ENCODE measurements around the gene LYRM4. TPM values are rescaled to one million over a fixed set of nuclear protein-coding genes. Genes with fewer than 3 reads are reported as not detected.

The LYRM4 gene
- polyA plus RNA-seq, 1 donor from 2014 or later = 29.3 TPM

GRCh38 chr6:5095236-5095635, 165.5 kb downstream of the LYRM4 start:
- no peak overlapping the region for H3K4me2 ChIP-seq (ENCODE audit: low read length)
- H3F3A ChIP-seq (ENCODE audit: insufficient read depth, low read length, poor library complexity, severe bottlenecking) = no peaks in the 10 kb centered on the region
- TF ChIP-seq EP300 (conservative IDR thresholded peaks at IDR 0.05; ENCODE audit: poor library complexity, severe bottlenecking) (no peak), POLR2AphosphoS5 (IDR thresholded peaks at IDR 0.05) (no peak), MXI1 (conservative IDR thresholded peaks at IDR 0.05; ENCODE audit: poor library complexity, severe bottlenecking) (no peak), CTCF (IDR thresholded peaks at IDR 0.05; ENCODE audit: poor library complexity, severe bottlenecking) (no peak), TAF1 (IDR thresholded peaks at IDR 0.05; ENCODE audit: low read depth) (no peak), EZH2 (IDR thresholded peaks at IDR 0.05; ENCODE audit: borderline replicate concordance, insufficient read depth, low read length, poor library complexity, severe bottlenecking) (no peak), RAD21 (conservative IDR thresholded peaks at IDR 0.05) (no peak), REST (IDR thresholded peaks at IDR 0.05; ENCODE audit: borderline replicate concordance) (no peak), SMC3 (conservative IDR thresholded peaks at IDR 0.05; ENCODE audit: poor library complexity) (no peak)
- no peak overlapping the region for H2AFZ ChIP-seq (ENCODE audit: low read depth, low read length)
- no peaks in the 10 kb centered on the region for H3K9me3 ChIP-seq (ENCODE audit: low read length)
- H4K20me1 ChIP-seq (ENCODE audit: insufficient read depth) = no peaks in the 10 kb centered on the region
- H3K4me3 ChIP-seq (ENCODE audit: low read length) = no peak overlapping the region
- H3K9ac ChIP-seq (ENCODE audit: low read length) = no peak overlapping the region
- no peaks in the 10 kb centered on the region for H3K36me3 ChIP-seq (ENCODE audit: insufficient read depth, low read length)
- H3K9me2 ChIP-seq (ENCODE audit: insufficient read depth, low read length) = no peaks in the 10 kb centered on the region
- no peak overlapping the region for H3K27ac ChIP-seq (ENCODE audit: low read length)
- no peaks in the 10 kb centered on the region for H3K79me2 ChIP-seq (replicated peaks; ENCODE audit: insufficient read depth, low read length)
- H3K27me3 ChIP-seq (ENCODE audit: insufficient read depth, low read depth, low read length) = no peaks in the 10 kb centered on the region

GRCh38 chr6:5094327-5094726, 166.4 kb downstream of the LYRM4 start:
- TF ChIP-seq RAD21 (conservative IDR thresholded peaks at IDR 0.05) (no peak), EP300 (conservative IDR thresholded peaks at IDR 0.05; ENCODE audit: poor library complexity, severe bottlenecking) (no peak), MXI1 (conservative IDR thresholded peaks at IDR 0.05; ENCODE audit: poor library complexity, severe bottlenecking) (no peak), REST (IDR thresholded peaks at IDR 0.05; ENCODE audit: borderline replicate concordance) (no peak), SMC3 (conservative IDR thresholded peaks at IDR 0.05; ENCODE audit: poor library complexity) (no peak), EZH2 (IDR thresholded peaks at IDR 0.05; ENCODE audit: borderline replicate concordance, insufficient read depth, low read length, poor library complexity, severe bottlenecking) (no peak), TAF1 (IDR thresholded peaks at IDR 0.05; ENCODE audit: low read depth) (no peak)
- Histone ChIP-seq H3K9me2 (ENCODE audit: insufficient read depth, low read length) (no peaks in the 10 kb centered on the region), H3F3A (ENCODE audit: insufficient read depth, low read length, poor library complexity, severe bottlenecking) (no peaks in the 10 kb centered on the region), H4K20me1 (ENCODE audit: insufficient read depth) (no peaks in the 10 kb centered on the region), H3K9ac (ENCODE audit: low read length) (no peak overlapping the region), H3K36me3 (ENCODE audit: insufficient read depth, low read length) (no peaks in the 10 kb centered on the region), H3K27me3 (ENCODE audit: insufficient read depth, low read depth, low read length) (no peaks in the 10 kb centered on the region), H3K4me3 (ENCODE audit: low read length) (no peak overlapping the region), H3K4me2 (ENCODE audit: low read length) (no peak overlapping the region), H3K27ac (ENCODE audit: low read length) (no peak overlapping the region), H3K79me2 (replicated peaks; ENCODE audit: insufficient read depth, low read length) (no peaks in the 10 kb centered on the region), H2AFZ (ENCODE audit: low read depth, low read length) (no peak overlapping the region), H3K9me3 (ENCODE audit: low read length) (no peaks in the 10 kb centered on the region)

Measured in neural cell (in vitro differentiated cells).